Esophagus squamous epithelium (tissue), 5 donors: ENCODE results near the gene SEMA5B. TPM values are rescaled to one million over a fixed set of nuclear protein-coding genes. Genes with fewer than 3 reads are reported as not detected.

Experiments
- DNase-seq: peaks from one replicate; lab custom pipeline; 2025; lab: John Stamatoyannopoulos, UW
- H3K27ac ChIP-seq, 4 donors: fragments of 200-600 bp; sonication (generic); one replicate each; pipeline ENCODE4 v1.5.1; 2016 to 2019; ENCODE audit warnings: mild to moderate bottlenecking in 1 of 4
- H3K27me3 ChIP-seq, 4 donors: fragments of 200-600 bp; sonication (generic); 1 replicate in 3 of 4; 2 replicates in 1 of 4; pipeline versions ENCODE4 v1.5.1 to v1.6.0; 2017 to 2021; ENCODE audit warnings: antibody characterized with exemption in 1 of 4
- H3K36me3 ChIP-seq, 3 donors: fragments of 200-600 bp; sonication (generic); one replicate each; pipeline ENCODE4 v1.5.1; 2016 to 2019
- H3K4me1 ChIP-seq, 3 donors: fragments of 200-600 bp; sonication (generic); one replicate each; pipeline ENCODE4 v1.5.1; 2017 to 2019
- H3K4me3 ChIP-seq, 4 donors: fragments of 200-600 bp; sonication (generic); 1 replicate in 3 of 4; 2 replicates in 1 of 4; pipeline ENCODE4 v1.5.1; 2016 to 2019; ENCODE audit warnings: mild to moderate bottlenecking in 2 of 4, moderate library complexity in 1 of 4
- H3K9me3 ChIP-seq, 3 donors: fragments of 200-600 bp; sonication (generic); one replicate each; pipeline ENCODE4 v1.5.1; 2016 to 2019
- CTCF ChIP-seq, 6 experiments: fragments of 450-650 bp in 4 of 6; fragments of 200-600 bp in 2 of 6; sonication (generic) in 2 of 6; IDR thresholded peaks; one replicate each; pipeline ENCODE4 v1.5.1; 2016 to 2019; ENCODE audit warnings: antibody characterized with exemption in 6 of 6, mild to moderate bottlenecking in 4 of 6, moderate library complexity in 4 of 6
- POLR2A ChIP-seq, 4 donors: fragments of 450-650 bp; IDR thresholded peaks; one replicate each; pipeline ENCODE4 v1.6.1; 2017; ENCODE audit warnings: antibody characterized with exemption in 4 of 4, mild to moderate bottlenecking in 4 of 4, moderate library complexity in 3 of 4
- WGBS, 2 donors: methylation state at CpG; one replicate each; pipeline ENCODE4 v1.1.5; 2018; 5-methylcytosine and 5-hydroxymethylcytosine counted together
- intact Hi-C: fragments of 100-400 bp; cut with DNase I; formaldehyde crosslinking; loops from one replicate; pipeline ENCODE4 v1.15.0; 2022
- total RNA-seq, 4 donors: library from RNA; depleted of rRNA; stranded (reverse); fragments of >200 nt; gene quantifications; one replicate each; pipeline ENCODE4 v1.1.0, GENCODE V29; 2016
- donor health status: DM: yes; HTN: yes; CAD: no.

The SEMA5B gene
- total RNA-seq, 4 donors from 2014 or later, result 0.13 to 0.21 (median 0.19) TPM; not detected in 1

- TF ChIP-seq POLR2A (IDR thresholded peaks at IDR 0.05) (no peak), CTCF (IDR thresholded peaks at IDR 0.05) (no peak)
- Histone ChIP-seq H3K4me1 (peaks cover 8 to 60% (median 36%) of the 10 kb centered on the region in 3 donors), H3K36me3 (no peaks in the 10 kb centered on the region), H3K9me3 (no peaks in the 10 kb centered on the region), H3K4me3 (no peak overlapping the region), H3K27ac (peak overlapping the region in 3 of 4 donors; percentile 28 to 60 (median 43)), H3K27me3 (no peaks in the 10 kb centered on the region)
- WGBS, 2 donors, result 73 to 80% methylated on average over 2 to 8 of the region's 8 CpGs
- intact Hi-C loops, result no loop called here
- no peak for DNase-seq
These were observed 42.9 kb upstream of the SEMA5B start for GRCh38 chr3:123070510-123070909.

- no peaks in the 10 kb centered on the region for H3K27me3 ChIP-seq
- peaks cover 8 to 57% (median 36%) of the 10 kb centered on the region in 3 donors for H3K4me1 ChIP-seq
- peak overlapping the region in 2 of 4 donors; percentile 95 to 97 for H3K4me3 ChIP-seq
- peak overlapping the region in 2 of 4 donors; percentile 34 to 88 for H3K27ac ChIP-seq
- TF ChIP-seq POLR2A (IDR thresholded peaks at IDR 0.05), result no peak
- TF ChIP-seq CTCF (IDR thresholded peaks at IDR 0.05), result no peak
- DNase-seq, result no peak
- H3K36me3 ChIP-seq, result no peaks in the 10 kb centered on the region
- WGBS, 2 donors, result 87 to 93% methylated on average over 10 to 12 of the region's 12 CpGs
- no peaks in the 10 kb centered on the region for H3K9me3 ChIP-seq
- intact Hi-C loops, result no loop called here
These were observed 41.2 kb upstream of the SEMA5B start for GRCh38 chr3:123068601-123069381.

- Histone ChIP-seq H3K27ac (peak overlapping the region; percentile 70 to 89 (median 84)), H3K36me3 (no peaks in the 10 kb centered on the region), H3K27me3 (no peaks in the 10 kb centered on the region), H3K9me3 (no peaks in the 10 kb centered on the region), H3K4me3 (peak overlapping the region; percentile 71 to 97 (median 84)), H3K4me1 (peaks cover 8 to 57% (median 36%) of the 10 kb centered on the region in 3 donors)
- intact Hi-C loops, result no loop called here
- no peak for TF ChIP-seq CTCF (IDR thresholded peaks at IDR 0.05)
- no peak for TF ChIP-seq POLR2A (IDR thresholded peaks at IDR 0.05)
- no peak for DNase-seq
- 14 to 37% methylated on average over 12 to 20 of the region's 24 CpGs for WGBS, 2 donors
These were observed 40.4 kb upstream of the SEMA5B start for GRCh38 chr3:123067689-123068600.

- peaks cover 8 to 54% (median 32%) of the 10 kb centered on the region in 3 donors for H3K4me1 ChIP-seq
- peak; percentile 21 for DNase-seq
- intact Hi-C loops, result no loop called here
- H3K9me3 ChIP-seq, result no peaks in the 10 kb centered on the region
- peak within 1 kb of the TSS; percentile 71 to 97 (median 84) for H3K4me3 ChIP-seq
- peak in 3 of 4 donors; percentile 20 to 79 (median 44) for TF ChIP-seq POLR2A (IDR thresholded peaks at IDR 0.05)
- no peak for TF ChIP-seq CTCF (IDR thresholded peaks at IDR 0.05)
- 0% methylated on average over 2 to 7 of the region's 72 CpGs for WGBS, 2 donors
- no peaks in the 10 kb centered on the region for H3K36me3 ChIP-seq
- peak within 1 kb of the TSS; percentile 70 to 89 (median 84) for H3K27ac ChIP-seq
- no peaks in the 10 kb centered on the region for H3K27me3 ChIP-seq
These were observed 39.5 kb upstream of the SEMA5B start, which contains the start of gene PDIA5 for GRCh38 chr3:123066896-123067688. PDIA5 (plus strand) TSS chr3:123067025; CDS start chr3:123067165, 140 bp downstream.
